Hepatocyte (in vitro differentiated cells): ENCODE data around the gene CLASP2.

Experiments used
- EZH2 ChIP-seq: fragments of 200-600 bp; sonication (generic); IDR thresholded peaks from 2 replicates; pipeline ENCODE4 v1.6.1; 2016; ENCODE audit warnings: antibody characterized with exemption, mild to moderate bottlenecking, borderline replicate concordance
- TF ChIP-seq, protein P1 (sequence below): fragments of 200-600 bp; sonication (generic); IDR thresholded peaks from 2 replicates; pipeline ENCODE4 v1.5.1; 2016; ENCODE audit warnings: antibody characterized with exemption, mild to moderate bottlenecking; ENCODE audit not compliant: poor library complexity

DNA sequence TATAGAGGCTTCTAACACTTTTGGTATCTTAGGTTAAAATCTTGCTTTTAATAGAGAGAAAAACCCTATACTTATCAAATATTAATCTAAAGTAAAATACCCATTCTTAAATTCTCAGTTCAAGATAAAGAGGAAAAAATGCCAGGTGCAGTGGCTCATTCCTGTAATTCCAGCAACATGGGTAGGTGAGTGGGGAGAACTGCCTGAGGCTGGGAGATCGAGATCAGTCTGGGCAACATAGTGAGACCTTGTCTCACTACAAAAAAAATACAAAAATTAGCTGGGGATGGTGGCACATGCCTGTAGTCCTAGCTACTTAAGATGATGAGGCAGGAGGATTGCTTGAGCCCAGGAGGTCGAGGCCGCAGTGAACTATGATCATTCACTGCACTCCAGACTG, 135.8 kb downstream of the CLASP2 start:
- TF ChIP-seq, protein P1, sequence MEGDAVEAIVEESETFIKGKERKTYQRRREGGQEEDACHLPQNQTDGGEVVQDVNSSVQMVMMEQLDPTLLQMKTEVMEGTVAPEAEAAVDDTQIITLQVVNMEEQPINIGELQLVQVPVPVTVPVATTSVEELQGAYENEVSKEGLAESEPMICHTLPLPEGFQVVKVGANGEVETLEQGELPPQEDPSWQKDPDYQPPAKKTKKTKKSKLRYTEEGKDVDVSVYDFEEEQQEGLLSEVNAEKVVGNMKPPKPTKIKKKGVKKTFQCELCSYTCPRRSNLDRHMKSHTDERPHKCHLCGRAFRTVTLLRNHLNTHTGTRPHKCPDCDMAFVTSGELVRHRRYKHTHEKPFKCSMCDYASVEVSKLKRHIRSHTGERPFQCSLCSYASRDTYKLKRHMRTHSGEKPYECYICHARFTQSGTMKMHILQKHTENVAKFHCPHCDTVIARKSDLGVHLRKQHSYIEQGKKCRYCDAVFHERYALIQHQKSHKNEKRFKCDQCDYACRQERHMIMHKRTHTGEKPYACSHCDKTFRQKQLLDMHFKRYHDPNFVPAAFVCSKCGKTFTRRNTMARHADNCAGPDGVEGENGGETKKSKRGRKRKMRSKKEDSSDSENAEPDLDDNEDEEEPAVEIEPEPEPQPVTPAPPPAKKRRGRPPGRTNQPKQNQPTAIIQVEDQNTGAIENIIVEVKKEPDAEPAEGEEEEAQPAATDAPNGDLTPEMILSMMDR = no peak
- no peak for TF ChIP-seq EZH2
